HG03442 (cell line): ENCODE results near the gene KCNMA1.

ENCODE experiments used
- ATAC-seq: cut with Tn5 transposase; IDR thresholded peaks from one replicate; pipeline ENCODE4 v1.9.1; 2021; ENCODE audit warnings: mild to moderate bottlenecking, moderate library complexity; ENCODE audit not compliant: unreplicated experiment

Gene KCNMA1

DNA sequence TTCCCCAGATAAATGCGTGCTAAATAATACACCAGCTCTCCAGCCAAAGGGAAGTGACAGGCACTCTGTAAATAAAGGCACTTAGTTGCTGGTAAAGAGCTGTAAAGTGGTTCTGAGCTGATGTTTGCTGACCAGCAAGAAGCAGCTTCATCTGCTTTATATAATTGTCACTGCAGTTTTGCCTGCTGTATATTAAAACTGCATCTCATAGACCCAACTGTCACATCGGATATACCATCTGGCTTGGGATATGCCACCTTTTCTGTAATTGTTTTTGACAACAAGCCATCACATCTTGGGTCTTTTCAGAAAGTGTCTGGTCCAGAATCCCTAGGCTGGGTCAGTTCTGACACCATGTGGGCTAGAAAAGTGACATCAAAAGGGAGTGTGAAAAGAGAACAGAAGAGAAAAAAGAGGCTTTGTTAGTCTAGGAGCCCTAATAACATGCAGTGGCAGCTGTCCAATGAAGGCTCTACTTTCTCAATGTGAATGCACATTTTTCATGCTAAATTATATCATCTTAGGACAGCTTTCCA is 697.6 kb downstream of the KCNMA1 start:
- ATAC-seq = no peak

DNA sequence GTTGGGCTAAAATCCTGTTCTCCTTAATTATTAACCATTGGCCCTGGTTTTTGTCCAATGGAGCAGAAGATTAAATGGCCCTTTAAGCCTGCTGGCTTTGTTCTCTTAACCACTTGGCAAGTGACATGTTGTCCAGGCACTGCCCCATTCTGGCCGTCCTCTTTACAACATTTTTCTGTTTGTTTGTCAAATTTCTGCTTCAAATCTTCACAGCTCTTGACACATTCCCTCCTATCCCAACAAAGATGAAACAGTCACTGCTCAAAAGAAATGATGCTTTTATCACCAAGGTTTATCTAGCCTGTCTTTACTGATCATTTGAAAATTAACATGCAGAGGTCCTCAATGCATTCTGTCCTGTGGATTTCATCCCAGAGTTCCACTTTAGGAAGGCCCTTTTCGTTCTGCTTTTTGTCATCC is 700.4 kb downstream of the KCNMA1 start:
- no peak for ATAC-seq

DNA sequence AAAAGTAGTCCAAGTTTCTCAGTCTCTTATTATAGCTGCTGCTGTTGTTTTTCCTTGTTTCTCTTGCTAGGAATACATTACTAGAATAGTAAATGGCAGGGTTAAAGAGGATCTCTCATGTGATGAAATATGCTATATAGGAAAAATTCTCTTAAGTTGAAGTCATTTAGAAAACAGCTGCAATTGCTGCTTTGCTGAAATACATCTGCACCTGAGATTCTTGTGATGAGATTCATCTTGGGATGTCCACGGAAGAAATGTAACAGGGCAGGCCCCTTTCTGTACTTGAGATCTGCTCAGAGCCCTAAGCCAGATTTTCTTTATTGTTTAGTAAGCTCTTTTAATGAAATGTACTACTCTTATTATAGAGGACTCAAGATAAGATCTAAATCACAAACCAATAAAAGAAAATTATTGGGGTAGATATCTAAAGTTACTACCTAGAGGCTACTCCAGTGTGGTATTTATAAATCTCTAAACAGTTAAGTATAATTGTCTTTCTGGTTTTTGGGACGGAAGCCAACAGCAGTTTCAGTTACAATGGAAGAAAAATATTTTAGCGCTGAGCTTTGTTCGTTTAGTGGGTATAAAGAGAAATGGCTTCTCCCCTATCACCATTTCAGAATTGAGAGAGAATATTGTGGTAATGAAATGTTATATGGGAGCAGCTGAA is 701.5 kb downstream of the KCNMA1 start:
- no peak for ATAC-seq

DNA sequence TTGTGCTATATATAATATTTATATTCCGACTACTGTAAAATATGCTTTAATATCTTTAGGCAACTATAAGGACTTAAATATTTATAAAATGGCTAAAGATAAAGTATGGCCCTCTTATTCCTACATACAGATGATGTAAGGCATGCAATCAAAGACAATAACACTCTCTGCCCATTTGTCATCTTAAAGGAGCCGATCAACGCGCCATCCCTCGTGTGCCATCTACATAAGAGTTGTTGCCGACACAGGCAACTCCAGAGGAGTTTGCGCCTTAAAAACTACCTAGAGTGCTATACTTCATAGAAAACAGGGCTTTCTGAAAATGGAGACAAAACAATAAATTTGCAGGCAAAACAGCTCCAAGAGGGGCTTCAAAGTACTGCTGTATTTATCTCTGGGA is 709.0 kb downstream of the KCNMA1 start:
- no peak for ATAC-seq

DNA sequence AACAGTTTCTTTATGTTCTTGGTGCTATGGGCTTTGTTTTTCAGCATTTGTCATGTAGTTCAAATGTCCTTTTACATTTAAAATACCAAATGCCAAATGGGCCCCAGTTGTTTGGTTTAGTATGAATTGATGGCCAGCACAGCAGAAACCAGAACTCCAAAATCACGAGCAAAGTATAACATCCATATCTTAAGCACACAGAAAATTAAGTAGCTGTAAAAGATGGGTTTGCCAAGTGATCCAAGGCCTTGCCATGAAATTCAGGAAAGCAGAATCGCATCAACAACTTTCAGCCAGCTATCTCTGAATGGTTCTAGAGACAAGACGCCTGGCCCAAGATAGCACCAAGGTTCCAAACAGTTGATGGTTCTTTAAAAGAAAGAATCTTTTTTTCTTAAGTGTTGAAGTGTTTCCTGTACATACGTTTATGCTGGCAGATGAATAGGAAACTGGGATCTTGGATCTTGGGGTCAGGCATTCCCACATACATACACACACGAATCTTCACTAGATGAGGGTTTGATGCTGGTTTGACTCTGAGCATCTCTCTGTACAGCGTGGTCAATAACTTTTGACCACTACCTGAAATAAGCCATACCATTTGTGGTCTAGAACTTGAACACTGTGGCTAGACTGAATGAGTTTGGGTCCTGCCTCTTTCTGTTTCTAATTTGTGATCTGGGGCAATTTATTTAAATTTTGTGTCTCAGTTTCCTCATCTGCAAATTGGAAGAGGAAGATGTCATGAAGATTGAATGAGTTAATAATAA is 711.8 kb downstream of the KCNMA1 start:
- no peak for ATAC-seq

DNA sequence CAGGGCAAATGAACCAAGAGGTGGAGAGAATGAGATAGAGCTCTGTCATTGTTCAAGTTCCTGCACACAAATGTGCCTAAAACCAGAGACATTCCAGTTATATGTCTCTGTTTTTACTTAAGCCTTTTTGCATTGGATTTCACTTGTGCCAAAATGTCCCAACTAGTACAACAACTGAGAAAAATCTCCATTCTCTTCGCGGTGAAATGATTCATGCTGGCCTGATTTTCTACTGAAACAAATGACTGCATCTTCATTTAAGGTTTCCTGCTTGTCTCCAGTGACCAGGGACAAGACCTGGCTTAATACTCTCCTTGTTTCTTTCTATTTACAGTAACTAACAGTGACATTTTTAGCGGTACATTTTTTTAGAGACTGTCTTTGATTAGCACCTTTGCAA is 714.9 kb downstream of the KCNMA1 start:
- ATAC-seq = no peak

DNA sequence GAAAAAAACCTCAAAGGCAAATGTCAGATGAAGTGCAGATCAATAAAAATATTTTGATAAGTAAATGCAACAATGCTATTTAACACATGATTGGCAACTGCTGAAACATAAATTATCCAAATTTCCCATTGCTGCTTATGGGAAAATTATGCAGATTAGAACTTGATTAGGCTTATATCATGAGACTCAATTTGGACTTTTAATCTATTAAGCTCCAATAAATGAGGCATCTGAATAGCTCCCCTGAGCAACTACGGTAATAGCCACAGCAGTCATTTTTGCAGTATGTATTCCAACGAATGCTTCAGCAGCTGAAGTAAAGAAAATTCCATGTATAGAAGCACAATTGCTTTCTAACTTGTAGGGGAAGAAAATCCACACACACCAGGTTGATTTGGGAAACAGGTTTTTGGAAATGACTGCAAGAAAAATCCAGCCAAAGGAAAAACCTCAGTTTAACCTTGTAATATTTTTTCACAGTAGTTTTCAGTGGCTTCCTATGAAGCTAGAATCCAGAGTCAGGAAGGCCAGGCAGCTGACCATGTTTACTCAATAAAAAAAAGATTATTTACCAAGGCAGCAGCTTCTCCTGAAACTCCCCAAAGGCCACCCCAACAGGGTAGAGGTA is 716.1 kb downstream of the KCNMA1 start:
- ATAC-seq = no peak

DNA sequence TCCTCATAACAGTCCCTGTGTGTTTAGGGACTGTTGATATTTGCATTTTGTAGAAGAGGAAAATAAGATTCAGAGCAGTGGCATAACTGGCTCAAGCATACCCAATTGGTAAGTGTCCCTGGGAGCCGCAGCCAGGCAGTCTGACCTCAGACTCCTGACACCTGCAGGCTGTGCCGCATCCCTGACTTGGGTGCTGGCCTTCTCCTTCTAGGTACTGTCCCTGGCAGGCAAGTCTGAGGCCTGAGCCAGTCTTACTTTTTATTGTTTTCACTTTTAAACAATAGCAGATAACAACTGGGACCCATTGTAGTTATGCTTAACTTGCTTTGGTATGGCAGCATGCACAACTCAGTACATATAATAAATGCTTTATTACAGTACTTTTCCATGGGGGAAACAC is 717.0 kb downstream of the KCNMA1 start:
- no peak for ATAC-seq

DNA sequence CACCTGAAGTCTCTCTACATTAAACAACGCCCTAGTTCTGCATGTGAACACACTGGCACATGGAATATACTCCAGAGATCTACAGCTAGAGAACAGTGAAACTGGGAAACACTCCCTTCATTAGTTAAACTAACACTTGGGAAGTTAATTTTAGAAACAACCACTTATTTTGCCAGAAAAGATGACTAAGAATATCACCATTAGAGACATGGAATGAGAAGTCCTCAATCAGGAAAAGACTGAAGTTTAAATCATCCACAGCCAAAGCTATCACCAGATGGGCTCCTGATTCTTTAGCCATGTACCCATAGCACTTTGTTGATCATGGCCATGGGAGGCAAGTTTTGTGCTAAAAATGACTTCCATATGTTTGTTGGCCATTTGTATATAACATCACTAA is 719.5 kb downstream of the KCNMA1 start:
- ATAC-seq = no peak

DNA sequence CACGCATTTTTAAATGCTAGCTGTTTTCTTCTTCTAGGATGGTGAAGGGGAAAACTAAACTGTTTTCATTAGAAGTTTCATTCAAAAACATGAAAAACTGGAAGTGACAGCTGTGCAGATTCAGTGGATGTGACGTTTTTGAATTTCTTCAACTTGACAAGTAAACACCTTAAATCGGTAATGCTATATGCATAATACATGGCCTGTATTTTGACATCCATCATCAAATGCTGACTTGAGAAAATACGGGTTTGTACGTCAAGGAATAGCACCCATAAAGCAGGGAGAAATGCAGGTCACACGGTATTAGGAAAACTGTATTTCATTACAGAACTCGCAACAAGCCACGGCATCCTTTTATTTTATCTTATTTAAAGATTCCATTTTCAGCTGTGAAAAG is 720.5 kb downstream of the KCNMA1 start:
- ATAC-seq = no peak

DNA sequence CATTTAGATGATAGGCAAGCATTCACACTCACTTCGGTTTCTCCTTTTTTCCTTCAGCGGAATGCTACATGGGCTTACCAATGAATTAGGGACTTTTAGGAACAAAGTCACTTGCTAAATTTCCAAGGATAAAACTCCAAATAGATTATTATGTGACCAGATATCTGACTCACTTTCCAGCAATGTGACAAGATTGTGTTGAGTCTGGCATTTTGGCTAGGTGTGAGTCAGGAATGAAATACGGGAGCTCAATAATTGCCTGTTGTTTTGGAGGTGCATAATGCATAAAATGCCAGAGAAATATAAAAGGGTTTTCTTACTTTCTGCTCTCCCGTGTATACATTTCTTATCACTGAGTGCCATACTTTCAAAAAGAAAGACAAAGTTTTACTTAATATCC is 721.1 kb downstream of the KCNMA1 start:
- no peak for ATAC-seq

DNA sequence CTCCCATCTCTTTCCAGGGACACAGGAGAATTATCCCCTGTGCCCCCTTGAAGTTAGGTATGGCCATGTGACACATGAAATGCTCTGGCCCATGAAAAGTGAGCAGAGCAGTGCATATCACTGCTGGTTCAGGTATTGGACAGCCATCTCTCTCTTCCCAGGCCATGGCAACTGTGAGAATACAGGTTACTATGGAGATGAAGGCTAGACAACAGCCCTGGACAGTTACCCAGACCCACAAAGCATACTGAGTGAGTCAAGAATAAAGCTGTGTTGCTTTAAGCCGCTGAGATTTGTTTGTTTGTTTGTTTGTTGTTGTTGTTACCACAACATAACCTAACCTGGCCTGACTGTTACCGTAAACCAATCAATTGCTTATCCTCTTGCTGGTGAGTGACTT is 722.3 kb downstream of the KCNMA1 start:
- no peak for ATAC-seq

DNA sequence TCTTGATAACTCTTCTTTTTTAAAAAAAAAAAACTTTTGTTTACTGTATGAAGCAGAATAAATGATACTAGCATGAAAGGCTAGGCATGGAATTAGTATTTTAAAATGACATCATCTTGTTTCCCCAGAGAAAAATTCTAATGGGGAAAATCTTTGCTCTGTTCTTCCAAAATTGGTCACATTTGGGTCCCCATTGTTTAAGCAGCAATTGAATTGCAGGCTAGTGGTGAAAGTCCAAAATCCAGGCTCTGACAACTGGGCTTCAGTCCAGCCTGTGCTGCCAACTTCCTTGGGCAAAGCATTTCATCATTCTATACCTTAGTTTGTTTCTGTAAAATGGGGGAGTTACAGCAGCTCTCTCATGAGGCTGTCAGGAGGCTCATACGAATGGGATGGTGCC is 726.4 kb downstream of the KCNMA1 start:
- no peak for ATAC-seq

DNA sequence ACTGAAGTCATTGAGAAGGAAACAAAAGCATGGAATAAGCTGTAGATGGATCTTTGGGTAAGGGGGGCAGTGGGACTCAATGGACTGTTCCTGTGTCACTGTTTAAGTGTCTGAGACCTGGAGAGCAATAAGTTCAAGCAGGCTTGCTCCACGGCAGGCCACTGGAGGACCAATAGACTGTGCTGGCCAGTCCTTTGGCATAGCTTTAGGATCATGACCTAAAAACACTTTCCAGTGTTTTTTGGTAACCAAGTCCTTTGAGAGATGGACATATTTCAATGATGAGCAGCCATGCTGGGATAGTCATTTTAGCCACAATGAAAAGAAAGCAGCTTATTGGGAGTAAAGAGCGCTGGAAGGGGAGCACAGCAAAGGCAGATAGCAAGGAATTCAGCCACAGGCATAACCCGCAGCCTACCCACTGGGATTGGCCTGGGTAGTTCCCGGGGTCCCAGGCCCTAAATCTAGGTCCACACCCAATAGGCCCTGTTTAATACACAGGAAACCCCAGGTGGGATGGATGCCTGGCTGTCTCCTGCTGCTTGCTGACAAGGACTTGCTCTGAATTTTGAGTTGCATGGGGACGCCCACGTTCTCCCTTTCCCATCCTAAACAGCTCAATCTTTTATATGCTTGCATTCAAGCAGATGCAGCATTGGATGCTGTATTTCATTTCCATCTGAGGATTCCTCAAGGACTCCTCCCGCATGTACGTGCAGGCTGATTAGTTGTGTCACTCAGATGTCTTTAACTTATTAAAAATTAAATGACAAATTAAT is 727.2 kb downstream of the KCNMA1 start:
- ATAC-seq = no peak

DNA sequence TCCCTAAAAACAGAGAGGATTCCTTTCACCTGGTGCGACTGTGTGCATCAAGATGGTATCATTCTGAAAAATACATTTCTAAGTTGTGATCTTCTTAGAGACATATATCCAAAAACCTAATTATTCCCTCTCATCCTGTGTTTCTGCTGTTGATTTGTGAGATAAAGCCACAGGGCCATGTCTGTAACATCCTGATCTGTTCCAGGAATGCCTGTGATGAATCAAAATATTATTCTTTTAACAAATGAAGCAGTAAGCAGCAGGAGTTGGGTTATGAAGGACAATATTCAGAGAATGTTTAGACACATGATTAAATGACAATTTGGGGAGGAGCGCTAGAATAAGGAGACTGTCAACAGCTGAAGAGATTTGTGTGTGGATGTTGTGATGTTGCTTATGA is 731.4 kb downstream of the KCNMA1 start:
- no peak for ATAC-seq

DNA sequence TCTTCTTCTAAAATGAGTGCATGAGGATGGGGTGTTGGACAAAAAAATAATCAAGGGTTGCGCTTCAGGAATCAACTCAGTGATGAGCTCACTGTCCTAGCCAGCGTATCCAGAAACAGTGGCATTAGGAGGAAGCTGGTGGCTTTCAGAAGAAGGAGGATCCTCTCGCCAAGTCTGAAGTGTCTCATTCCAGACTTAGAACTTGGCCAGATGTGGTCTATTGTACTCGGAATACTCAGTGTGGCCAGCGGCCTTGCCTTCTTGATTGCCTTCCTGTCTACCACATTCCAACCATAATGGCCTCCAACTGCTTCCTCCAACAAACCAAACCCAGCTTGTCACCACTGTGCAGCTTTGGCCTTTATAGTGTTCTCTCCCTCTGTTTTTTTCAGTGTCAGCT is 732.4 kb downstream of the KCNMA1 start:
- ATAC-seq = no peak

DNA sequence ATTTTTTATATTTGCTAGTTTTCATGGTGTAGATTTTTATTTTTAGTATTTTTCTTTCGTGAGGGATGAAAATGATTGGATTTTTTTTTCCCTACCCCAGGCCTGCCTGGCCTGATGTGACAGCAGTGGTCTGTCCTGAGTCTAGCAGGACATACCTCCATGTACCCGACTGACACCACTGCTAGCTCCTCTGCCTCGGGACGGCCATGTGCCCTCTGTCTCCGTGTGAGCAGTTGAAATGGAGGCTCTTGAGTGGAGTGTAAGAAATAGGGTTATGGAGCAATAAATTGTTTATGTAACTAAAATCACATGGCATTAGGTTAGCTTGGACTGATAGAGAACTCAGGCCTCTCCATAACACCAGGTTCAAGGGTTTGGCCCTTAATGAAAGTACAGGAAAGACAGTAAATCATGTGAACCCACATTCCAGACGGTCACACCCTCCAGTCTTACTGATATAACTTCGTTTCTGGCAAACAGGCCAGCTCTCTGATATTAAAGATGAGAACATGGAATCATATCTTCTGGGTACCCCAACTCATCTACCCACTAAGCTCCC is 734.1 kb downstream of the KCNMA1 start:
- ATAC-seq = no peak

DNA sequence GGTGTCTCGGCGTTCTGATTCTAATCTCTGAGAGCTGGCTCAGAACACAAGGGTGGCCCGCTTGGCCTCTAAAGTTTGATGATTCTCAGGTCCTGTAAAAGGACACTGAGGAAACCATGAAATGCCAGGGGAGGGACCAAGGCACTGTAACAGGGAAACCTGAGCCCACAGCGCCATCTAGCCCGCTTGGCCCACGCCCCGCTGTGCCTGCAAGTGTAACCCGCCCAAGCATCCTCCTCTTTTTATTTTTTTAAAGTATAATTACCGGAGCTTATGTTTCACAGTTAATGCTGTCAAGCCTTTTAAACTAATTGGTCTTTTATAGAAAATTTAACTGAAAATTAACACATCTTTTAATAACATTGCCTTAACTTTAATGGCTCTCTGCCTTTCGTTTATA is 734.7 kb downstream of the KCNMA1 start:
- no peak for ATAC-seq

DNA sequence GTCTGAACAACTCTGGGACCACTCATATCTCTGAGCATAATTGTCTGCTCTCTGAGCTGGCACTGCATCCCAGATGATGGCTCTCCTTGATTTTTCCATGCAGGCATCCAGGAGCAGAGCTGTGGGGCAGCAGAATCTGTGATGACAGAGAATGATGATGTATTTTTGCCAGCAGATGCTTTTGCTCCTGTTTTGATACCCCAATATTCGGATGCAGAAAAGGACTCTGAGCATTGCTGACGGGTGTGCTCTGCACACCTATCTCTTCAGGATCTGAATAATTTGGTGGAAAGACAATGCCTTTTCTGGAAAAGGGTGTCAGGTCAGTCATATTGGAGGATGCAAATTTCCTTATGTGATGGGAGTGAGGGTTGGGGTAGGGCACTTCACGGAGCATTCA is 735.9 kb downstream of the KCNMA1 start:
- ATAC-seq = no peak

DNA sequence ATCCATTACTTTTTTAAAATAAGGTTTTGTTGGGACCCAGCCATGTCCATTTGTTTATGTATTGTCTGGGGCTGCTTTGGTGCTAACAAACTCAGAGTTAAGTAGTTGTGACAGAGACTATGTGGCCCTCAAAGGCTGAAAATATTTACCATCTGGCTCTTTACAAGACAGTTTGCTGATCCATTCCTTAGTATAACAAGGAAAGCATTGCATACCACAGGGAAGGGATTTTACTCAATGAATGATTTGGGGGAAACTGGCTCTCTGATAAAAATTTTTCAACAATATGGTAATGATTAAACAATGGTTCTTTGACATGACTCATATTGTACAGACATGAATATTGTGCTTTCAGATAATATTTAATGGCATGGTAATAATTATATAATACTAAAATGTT is 738.1 kb downstream of the KCNMA1 start:
- no peak for ATAC-seq
